ENCODE results near the gene RIPOR1. TPM values are rescaled to one million over a fixed set of nuclear protein-coding genes. Genes with fewer than 3 reads are reported as not detected.
"Not testable (repeated sequence)": the region's sequence is repeated elsewhere in the genome, so short reads cannot be mapped to it uniquely, and the experiment has no call there.

The RIPOR1 gene
- total RNA-seq, 2 donors from 2014 or later, result 39.9 to 54.1 TPM

DNA sequence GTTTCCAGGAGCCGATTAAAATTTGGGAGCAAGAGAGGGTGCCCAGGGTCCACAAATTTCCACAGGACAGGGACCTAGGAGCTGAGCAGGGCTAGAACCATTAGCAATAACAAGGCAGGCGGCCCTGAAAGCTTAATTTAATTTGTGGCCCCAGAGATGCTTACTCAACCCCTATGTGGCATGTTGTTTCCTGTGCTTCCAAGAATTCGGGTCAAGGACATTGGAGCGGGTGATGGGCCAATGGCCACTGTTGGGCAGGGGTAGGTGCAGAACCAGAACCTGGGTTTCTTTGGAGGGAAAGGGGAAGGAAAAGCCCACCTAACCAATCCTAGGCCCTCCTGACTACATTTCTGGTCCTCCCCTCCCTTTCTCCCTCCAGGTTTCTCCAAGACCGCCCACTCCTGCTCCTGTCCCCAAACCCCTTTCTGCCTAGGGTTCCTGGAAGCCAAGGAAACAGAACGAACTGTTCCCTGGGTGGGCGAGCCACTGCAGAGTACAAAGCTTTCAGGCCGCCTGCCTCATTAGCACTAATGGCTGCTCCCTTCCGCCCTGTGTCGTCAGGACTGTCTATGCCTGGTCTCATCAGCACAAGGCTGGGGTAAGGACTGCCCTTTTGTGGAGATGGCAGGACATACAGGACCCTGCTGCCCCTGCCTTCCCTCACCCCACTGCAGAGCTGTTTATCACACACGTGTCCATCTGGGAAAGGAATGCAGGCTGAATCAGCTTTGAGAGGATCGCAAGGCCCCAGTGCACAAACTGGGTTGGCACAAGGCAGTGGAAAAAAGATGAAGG is 44.7 kb upstream of the RIPOR1 start:
- H3K27me3 Mint-ChIP-seq (ENCODE audit: insufficient read depth), result peaks cover 28% of the 10 kb centered on the region
- Histone ChIP-seq H3K4me3 (ENCODE audit: low read length) (no peak overlapping the region), H3K27ac (ENCODE audit: low read depth, low read length) (no peak overlapping the region), H3K4me1 (ENCODE audit: control insufficient read depth, insufficient read depth, low read length) (peaks cover 5% of the 10 kb centered on the region), H3K27me3 (ENCODE audit: control insufficient read depth, insufficient read depth, low read length, poor library complexity, severe bottlenecking) (no peaks in the 10 kb centered on the region), H3K9ac (ENCODE audit: extremely low read depth, low read length, poor library complexity, severe bottlenecking) (no peak overlapping the region), H3K36me3 (ENCODE audit: control insufficient read depth, insufficient read depth, low read length) (no peaks in the 10 kb centered on the region), H3K9me3 (ENCODE audit: control insufficient read depth, low read length) (no peaks in the 10 kb centered on the region)
- H3K9me3 Mint-ChIP-seq, result no peaks in the 10 kb centered on the region
- H3K4me3 Mint-ChIP-seq, result no peak overlapping the region
- 90 to 93% methylated on average over 11 to 12 of the region's 12 CpGs for WGBS, 2 experiments (ENCODE audit: insufficient coverage in 1 of 2, insufficient read length in 1 of 2)
- peaks cover 8% of the 10 kb centered on the region for H3K4me1 Mint-ChIP-seq
- no peak overlapping the region for H3K27ac Mint-ChIP-seq
- H3K36me3 Mint-ChIP-seq (ENCODE audit: low read depth), result peaks cover 3% of the 10 kb centered on the region
- no peak for DNase-seq
- TF ChIP-seq, protein P1, sequence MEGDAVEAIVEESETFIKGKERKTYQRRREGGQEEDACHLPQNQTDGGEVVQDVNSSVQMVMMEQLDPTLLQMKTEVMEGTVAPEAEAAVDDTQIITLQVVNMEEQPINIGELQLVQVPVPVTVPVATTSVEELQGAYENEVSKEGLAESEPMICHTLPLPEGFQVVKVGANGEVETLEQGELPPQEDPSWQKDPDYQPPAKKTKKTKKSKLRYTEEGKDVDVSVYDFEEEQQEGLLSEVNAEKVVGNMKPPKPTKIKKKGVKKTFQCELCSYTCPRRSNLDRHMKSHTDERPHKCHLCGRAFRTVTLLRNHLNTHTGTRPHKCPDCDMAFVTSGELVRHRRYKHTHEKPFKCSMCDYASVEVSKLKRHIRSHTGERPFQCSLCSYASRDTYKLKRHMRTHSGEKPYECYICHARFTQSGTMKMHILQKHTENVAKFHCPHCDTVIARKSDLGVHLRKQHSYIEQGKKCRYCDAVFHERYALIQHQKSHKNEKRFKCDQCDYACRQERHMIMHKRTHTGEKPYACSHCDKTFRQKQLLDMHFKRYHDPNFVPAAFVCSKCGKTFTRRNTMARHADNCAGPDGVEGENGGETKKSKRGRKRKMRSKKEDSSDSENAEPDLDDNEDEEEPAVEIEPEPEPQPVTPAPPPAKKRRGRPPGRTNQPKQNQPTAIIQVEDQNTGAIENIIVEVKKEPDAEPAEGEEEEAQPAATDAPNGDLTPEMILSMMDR (conservative IDR thresholded peaks at IDR 0.05), result no peak

DNA sequence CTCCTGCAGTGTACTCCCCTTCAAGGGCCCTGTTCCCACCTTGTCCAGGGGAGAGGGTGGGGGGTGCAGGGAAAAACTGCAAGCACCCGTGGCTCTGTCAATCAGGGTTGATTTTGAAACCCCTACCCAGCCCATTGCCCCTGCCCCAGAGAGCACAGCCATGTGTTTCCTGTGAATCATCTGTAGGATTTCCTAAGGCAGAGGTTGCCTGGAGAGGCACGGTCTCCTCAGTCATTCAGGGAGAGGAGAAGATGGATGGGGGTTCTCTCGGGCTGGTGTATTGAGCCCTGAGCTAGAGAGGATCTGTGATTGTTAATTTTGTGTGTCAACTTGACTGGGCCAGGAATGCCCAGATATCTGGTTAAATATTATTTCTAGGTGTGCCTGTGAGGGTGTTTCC is 41.8 kb upstream of the RIPOR1 start:
- 75 to 89% methylated on average over 1 to 3 of the region's 3 CpGs for WGBS, 2 experiments (ENCODE audit: insufficient coverage in 1 of 2, insufficient read length in 1 of 2)
- no peak overlapping the region for H3K27ac ChIP-seq (ENCODE audit: low read depth, low read length)
- Mint-ChIP-seq H3K27me3 (ENCODE audit: insufficient read depth) (peaks cover 51% of the 10 kb centered on the region), H3K4me3 (no peak overlapping the region), H3K4me1 (peaks cover 13% of the 10 kb centered on the region), H3K9me3 (peaks cover 6% of the 10 kb centered on the region), H3K27ac (no peak overlapping the region), H3K36me3 (ENCODE audit: low read depth) (peaks cover 7% of the 10 kb centered on the region)
- no peaks in the 10 kb centered on the region for H3K36me3 ChIP-seq (ENCODE audit: control insufficient read depth, insufficient read depth, low read length)
- DNase-seq, result no peak
- H3K4me1 ChIP-seq (ENCODE audit: control insufficient read depth, insufficient read depth, low read length), result peaks cover 10% of the 10 kb centered on the region
- no peak overlapping the region for H3K9ac ChIP-seq (ENCODE audit: extremely low read depth, low read length, poor library complexity, severe bottlenecking)
- H3K27me3 ChIP-seq (ENCODE audit: control insufficient read depth, insufficient read depth, low read length, poor library complexity, severe bottlenecking), result peaks cover 4% of the 10 kb centered on the region
- TF ChIP-seq, protein P1 (conservative IDR thresholded peaks at IDR 0.05), result no peak
- peaks cover 10% of the 10 kb centered on the region for H3K9me3 ChIP-seq (ENCODE audit: control insufficient read depth, low read length)
- no peak overlapping the region for H3K4me3 ChIP-seq (ENCODE audit: low read length)

DNA sequence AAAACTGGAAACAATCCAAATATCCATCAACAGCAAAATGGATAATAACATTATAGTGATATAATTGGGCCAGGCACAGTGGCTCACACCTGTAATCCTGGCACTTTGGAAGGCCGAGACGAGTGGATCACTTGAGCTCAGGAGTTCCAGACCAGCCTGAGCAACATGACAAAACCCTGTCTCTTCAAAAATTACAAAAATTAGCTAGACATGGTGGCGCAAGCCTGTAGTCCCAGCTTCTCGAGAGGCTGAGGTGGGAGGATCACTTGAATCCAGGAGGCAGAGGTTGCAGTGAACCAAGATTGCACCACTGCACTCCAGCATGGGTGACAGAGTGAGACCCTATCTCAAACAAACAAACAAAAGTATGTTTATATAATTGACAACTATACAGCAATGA is 41.1 kb upstream of the RIPOR1 start:
- Mint-ChIP-seq H3K27me3 (ENCODE audit: insufficient read depth) (peaks cover 56% of the 10 kb centered on the region), H3K4me1 (peaks cover 11% of the 10 kb centered on the region)
- H3K4me3 ChIP-seq (ENCODE audit: low read length); H3K9me3 Mint-ChIP-seq; H3K27me3 ChIP-seq (ENCODE audit: control insufficient read depth, insufficient read depth, low read length, poor library complexity, severe bottlenecking); H3K27ac Mint-ChIP-seq; DNase-seq; H3K4me3 Mint-ChIP-seq; H3K9ac ChIP-seq (ENCODE audit: extremely low read depth, low read length, poor library complexity, severe bottlenecking); H3K36me3 Mint-ChIP-seq (ENCODE audit: low read depth); H3K36me3 ChIP-seq (ENCODE audit: control insufficient read depth, insufficient read depth, low read length); H3K27ac ChIP-seq (ENCODE audit: low read depth, low read length); H3K4me1 ChIP-seq (ENCODE audit: control insufficient read depth, insufficient read depth, low read length): not testable (repeated sequence)
- 88 to 99% methylated on average over 4 of the region's 4 CpGs for WGBS, 2 experiments (ENCODE audit: insufficient coverage in 1 of 2, insufficient read length in 1 of 2)
- peaks cover 10% of the 10 kb centered on the region for H3K9me3 ChIP-seq (ENCODE audit: control insufficient read depth, low read length)

All from endodermal cell (in vitro differentiated cells).